HL-60/S4 (cell line): Measurements from ENCODE around the gene MOGAT1.

Experiments used
- in situ Hi-C: fragments of 300-500 bp; cut with MboI; formaldehyde crosslinking; loops from 2 replicates; pipeline ENCODE4 v1.14.3; 2022; ENCODE audit warnings: low sequenced_read_pairs

Gene MOGAT1

GRCh38 chr2:222671259-222672067 is at the start of gene MOGAT1:
MOGAT1 (plus strand) TSS chr2:222671658; CDS start chr2:222671786, 128 bp downstream.
- in situ Hi-C loops, result no loop called here

GRCh38 chr2:222621893-222622292 is 49.6 kb upstream of the MOGAT1 start:
- in situ Hi-C loops, result no loop called here

GRCh38 chr2:222622910-222623309 is 48.5 kb upstream of the MOGAT1 start:
- in situ Hi-C loops, result no loop called here

GRCh38 chr2:222623756-222624309 is 47.6 kb upstream of the MOGAT1 start:
- in situ Hi-C loops, result no loop called here

- in situ Hi-C loops, result no loop called here
Measured at GRCh38 chr2:222627764-222628163, 43.7 kb upstream of the MOGAT1 start.

- in situ Hi-C loops, result no loop called here
Measured at GRCh38 chr2:222635295-222635694, 36.2 kb upstream of the MOGAT1 start.

GRCh38 chr2:222637067-222637466 is 34.4 kb upstream of the MOGAT1 start:
- in situ Hi-C loops, result no loop called here

GRCh38 chr2:222641336-222641735 is 30.1 kb upstream of the MOGAT1 start:
- in situ Hi-C loops, result no loop called here

GRCh38 chr2:222643134-222643533 is 28.3 kb upstream of the MOGAT1 start:
- in situ Hi-C loops, result no loop called here

GRCh38 chr2:222646008-222646407 is 25.4 kb upstream of the MOGAT1 start:
- in situ Hi-C loops, result no loop called here

GRCh38 chr2:222649801-222650200 is 21.7 kb upstream of the MOGAT1 start:
- in situ Hi-C loops, result no loop called here

GRCh38 chr2:222651718-222652418 is 19.6 kb upstream of the MOGAT1 start:
- in situ Hi-C loops, result no loop called here

- in situ Hi-C loops, result no loop called here
Measured at GRCh38 chr2:222652491-222653255, 18.8 kb upstream of the MOGAT1 start.

- in situ Hi-C loops, result no loop called here
Measured at GRCh38 chr2:222653280-222653679, 18.2 kb upstream of the MOGAT1 start.

GRCh38 chr2:222655787-222656525 is 15.5 kb upstream of the MOGAT1 start, which contains the start of gene FARSB:
FARSB (minus strand) TSS chr2:222656092; CDS start chr2:222656073, 19 bp downstream.
- in situ Hi-C loops, result no loop called here

GRCh38 chr2:222656526-222657446 is 14.7 kb upstream of the MOGAT1 start:
- in situ Hi-C loops, result no loop called here

- in situ Hi-C loops, result no loop called here
Measured at GRCh38 chr2:222663479-222663878, 8.0 kb upstream of the MOGAT1 start.

GRCh38 chr2:222668494-222669154 is 2.8 kb upstream of the MOGAT1 start:
- in situ Hi-C loops, result no loop called here

- in situ Hi-C loops, result no loop called here
Measured at GRCh38 chr2:222669353-222669752, 2.1 kb upstream of the MOGAT1 start.
